PC-3 (cell line): ENCODE measurements around the gene RBM20. TPM values are rescaled to one million over a fixed set of nuclear protein-coding genes. Genes with fewer than 3 reads are reported as not detected.
"Not testable (repeated sequence)": the region's sequence is repeated elsewhere in the genome, so short reads cannot be mapped to it uniquely, and the experiment has no call there.

Experiments
- ATAC-seq: fragments of 200-7000 bp; cut with Tn5 transposase; 2 replicates; pipeline ENCODE4 v1.9.1; 2020; ENCODE audit warnings: mild to moderate bottlenecking, moderate library complexity
- BruUV-seq: library from RNA; stranded (reverse); fragments of 400-500 nt; replicated peaks from 2 replicates; lab custom pipeline; 2021; lab: Mats Ljungman, UMichigan
- CTCF ChIA-PET: fragments of 300-600 bp; sonication (Branson Sonifier 250); formaldehyde crosslinking; loops from one replicate; lab custom pipeline; 2022; ENCODE audit warnings: antibody characterized with exemption; lab: Charles Lee
- POLR2A ChIA-PET: fragments of 300-600 bp; sonication (Branson Sonifier 250); formaldehyde crosslinking; loops from one replicate; lab custom pipeline; 2022; ENCODE audit warnings: antibody characterized with exemption; ENCODE audit not compliant: unreplicated experiment; lab: Charles Lee
- DNase-seq: peaks from one replicate; pipeline ENCODE4 v3.0.0-alpha.2; 2015
- H2AFZ ChIP-seq: fragments of 300-600 bp; sonication (generic); 2 replicates; pipeline ENCODE4 v1.6.0; 2016; ENCODE audit warnings: antibody characterized with exemption, low read length
- H3F3A ChIP-seq: fragments of 300-600 bp; sonication (generic); one replicate; pipeline ENCODE4 v1.6.0; 2017; ENCODE audit warnings: antibody characterized with exemption, low read length, control low read depth, mild to moderate bottlenecking; ENCODE audit not compliant: unreplicated experiment
- H3K27ac ChIP-seq: fragments of 300-600 bp; sonication (generic); 2 replicates; pipeline ENCODE4 v1.5.1; 2016; ENCODE audit warnings: mild to moderate bottlenecking, low read length
- H3K27me3 ChIP-seq: fragments of 300-600 bp; sonication (generic); 2 replicates; pipeline ENCODE4 v1.6.1; 2016; ENCODE audit warnings: low read length, mixed read lengths
- H3K36me3 ChIP-seq: fragments of 300-600 bp; sonication (generic); 2 replicates; pipeline ENCODE4 v1.6.1; 2016; ENCODE audit warnings: low read depth, mixed run types, low read length, mixed read lengths
- H3K4me1 ChIP-seq: fragments of 300-600 bp; sonication (generic); 2 replicates; pipeline ENCODE4 v1.5.1; 2016; ENCODE audit warnings: low read length; ENCODE audit not compliant: insufficient read depth
- H3K4me2 ChIP-seq: fragments of 300-600 bp; sonication (generic); 2 replicates; pipeline ENCODE4 v1.6.0; 2016; ENCODE audit warnings: low read length
- H3K4me3 ChIP-seq: fragments of 300-600 bp; sonication (generic); 2 replicates; pipeline ENCODE4 v1.5.1; 2016; ENCODE audit warnings: mild to moderate bottlenecking, low read length, mixed read lengths
- H3K79me2 ChIP-seq: fragments of 300-600 bp; sonication (generic); 2 replicates; pipeline ENCODE4 v1.6.1; 2017; ENCODE audit warnings: low read length, mixed read lengths
- H3K9ac ChIP-seq: fragments of 300-600 bp; sonication (generic); 2 replicates; pipeline ENCODE4 v1.6.0; 2016; ENCODE audit warnings: mild to moderate bottlenecking, low read length
- H3K9me2 ChIP-seq: fragments of 300-600 bp; sonication (generic); replicated peaks from 2 replicates; pipeline ENCODE4 v1.6.1; 2016; ENCODE audit warnings: mixed run types, low read length, mixed read lengths
- H3K9me3 ChIP-seq: fragments of 300-600 bp; sonication (generic); 2 replicates; pipeline ENCODE4 v1.6.1; 2016; ENCODE audit warnings: low read length, mixed read lengths
- H4K20me1 ChIP-seq: fragments of 300-600 bp; sonication (generic); 2 replicates; pipeline ENCODE4 v1.6.1; 2016; ENCODE audit warnings: low read length, mixed read lengths
- CTCF ChIP-seq: fragments of 300-600 bp; sonication (generic); conservative IDR thresholded peaks from 2 replicates; pipeline ENCODE4 v1.5.1; 2017; ENCODE audit warnings: antibody characterized with exemption, low read depth, mild to moderate bottlenecking, low read length
- EZH2 ChIP-seq: fragments of 300-600 bp; sonication (generic); IDR thresholded peaks from one replicate; pipeline ENCODE4 v1.6.1; 2017; ENCODE audit warnings: antibody characterized with exemption, mild to moderate bottlenecking, low read length; ENCODE audit not compliant: unreplicated experiment
- EZH2phosphoT487 ChIP-seq: fragments of 300-600 bp; sonication (generic); IDR thresholded peaks from 2 replicates; pipeline ENCODE4 v1.6.1; 2018; ENCODE audit warnings: mild to moderate bottlenecking, antibody characterized with exemption, low read length, borderline replicate concordance
- intact Hi-C: fragments of 100-400 bp; cut with micrococcal nuclease; formaldehyde crosslinking; loops from 2 replicates; pipeline ENCODE4 v1.9.0; 2023
- total RNA-seq: library from RNA; depleted of rRNA; stranded (reverse); fragments of >200 nt; gene quantifications from 2 replicates; pipeline ENCODE4 v1.2.3, GENCODE V29; 2014

RBM20 gene
- total RNA-seq, 1 experiment from 2014 or later = 0.40 TPM

GRCh38 chr10:110664483-110665420, 20.6 kb downstream of the RBM20 start:
- H2AFZ ChIP-seq = peak overlapping the region; percentile 68; the same call in 1 of the 2 replicates
- no peaks in the 10 kb centered on the region for H3F3A ChIP-seq
- no peak overlapping the region for H3K9ac ChIP-seq
- no peaks in the 10 kb centered on the region for H4K20me1 ChIP-seq
- H3K9me3 ChIP-seq = no peaks in the 10 kb centered on the region
- no peaks in the 10 kb centered on the region for H3K9me2 ChIP-seq
- peak; percentile 94 for DNase-seq
- TF ChIP-seq CTCF (no peak), EZH2phosphoT487 (no peak), EZH2 (no peak)
- no TSS peak for BruUV-seq
- no peaks in the 10 kb centered on the region for H3K79me2 ChIP-seq
- H3K27me3 ChIP-seq = no peaks in the 10 kb centered on the region
- peak overlapping the region; percentile 38; the same call in 1 of the 2 replicates for H3K27ac ChIP-seq
- no peaks in the 10 kb centered on the region for H3K36me3 ChIP-seq
- peak; percentile 99 for ATAC-seq
- ChIA-PET POLR2A (interaction anchor here (0.5 to 0.7 kb wide), 2 partner anchors 19 to 207 kb away, joined by 3 to 6 read pairs; partner anchors contain the start of gene PDCD4), CTCF (no interaction called here)
- H3K4me1 ChIP-seq = peaks cover 8% of the 10 kb centered on the region
- no peak overlapping the region for H3K4me3 ChIP-seq
- H3K4me2 ChIP-seq = peak overlapping the region; percentile 72
- intact Hi-C loops = no loop called here

GRCh38 chr10:110666259-110666658, 22.1 kb downstream of the RBM20 start:
- H4K20me1 ChIP-seq, intact Hi-C loops, H3K27me3 ChIP-seq, H3K9ac ChIP-seq, H3K27ac ChIP-seq, H3K4me1 ChIP-seq, ATAC-seq, H3F3A ChIP-seq, H3K36me3 ChIP-seq, H3K9me2 ChIP-seq, BruUV-seq, H3K79me2 ChIP-seq, H3K9me3 ChIP-seq, H3K4me3 ChIP-seq, CTCF ChIA-PET, H3K4me2 ChIP-seq, H2AFZ ChIP-seq, POLR2A ChIA-PET, DNase-seq: not testable (repeated sequence)

GRCh38 chr10:110666673-110667072, 22.5 kb downstream of the RBM20 start:
- Histone ChIP-seq H3K9ac (no peak overlapping the region), H3K4me3 (no peak overlapping the region), H3F3A (no peaks in the 10 kb centered on the region), H3K4me2 (no peak overlapping the region), H3K36me3 (no peaks in the 10 kb centered on the region), H3K9me3 (no peaks in the 10 kb centered on the region), H3K27me3 (no peaks in the 10 kb centered on the region), H4K20me1 (no peaks in the 10 kb centered on the region), H2AFZ (no peak overlapping the region), H3K4me1 (peaks cover 4% of the 10 kb centered on the region), H3K79me2 (no peaks in the 10 kb centered on the region), H3K27ac (no peak overlapping the region), H3K9me2 (no peaks in the 10 kb centered on the region)
- intact Hi-C loops = no loop called here
- ATAC-seq = no peak
- no TSS peak for BruUV-seq
- ChIA-PET CTCF (interaction anchor here (0.6 kb wide), 1 partner anchor 362 kb away, joined by 6 read pairs; the partner anchor contains the start of gene SMNDC1), POLR2A (no interaction called here)
- DNase-seq = no peak
- TF ChIP-seq EZH2phosphoT487 = no peak
- no peak for TF ChIP-seq CTCF
- TF ChIP-seq EZH2 = no peak
